HEK293 (cell line): ENCODE measurements around the gene IGDCC3.

Source experiments
- CTCF ChIA-PET: fragments of 350-600 bp; formaldehyde crosslinking; extraction: SDS; loops from one replicate; lab custom pipeline; 2021; ENCODE audit warnings: antibody characterized with exemption; lab: Yijun Ruan, JAX
- POLR2A ChIA-PET: fragments of 300-600 bp; formaldehyde crosslinking; extraction: SDS; loops from one replicate; lab custom pipeline; 2020; ENCODE audit warnings: antibody characterized with exemption, inconsistent platforms; lab: Yijun Ruan, JAX
- H3K27ac ChIP-seq: fragments of 200-500 bp; sonication (Bioruptor generic); 2 replicates; pipeline ENCODE4 v1.5.1; 2014; ENCODE audit warnings: low read depth, low read length, control low read depth, inconsistent platforms; ENCODE audit errors: extremely low read depth
- H3K36me3 ChIP-seq, 2 experiments: fragments of 200-500 bp in 1 of 2; sonication (Bioruptor generic) in 1 of 2; 1 replicate in 1 of 2; 2 replicates in 1 of 2; pipeline ENCODE4 v1.5.1; 2014 to 2017; ENCODE audit warnings: inconsistent platforms in 2 of 2, low read length in 2 of 2; ENCODE audit not compliant: control insufficient read depth in 2 of 2, insufficient read depth in 1 of 2
- H3K4me1 ChIP-seq: fragments of 200-500 bp; sonication (Bioruptor generic); 2 replicates; pipeline ENCODE4 v1.5.1; 2014; ENCODE audit warnings: mild to moderate bottlenecking, low read length, inconsistent platforms; ENCODE audit not compliant: control insufficient read depth, insufficient read depth
- H3K4me3 ChIP-seq: 2 replicates; pipeline ENCODE4 v1.5.1; 2011; ENCODE audit warnings: low read depth, mild to moderate bottlenecking, control low read depth, low read length, moderate library complexity
- H3K9me3 ChIP-seq: fragments of 200-500 bp; sonication (Bioruptor generic); 2 replicates; pipeline ENCODE4 v1.5.1; 2014; ENCODE audit warnings: low read depth, low read length, inconsistent platforms; ENCODE audit not compliant: control insufficient read depth, insufficient read depth
- EGR2 ChIP-seq: fragments of 450-650 bp; formaldehyde crosslinking; IDR thresholded peaks from 2 replicates; pipeline ENCODE4 v1.5.1; 2016; ENCODE audit warnings: low read depth, missing biosample characterization, missing genetic modification characterization
- KLF9 ChIP-seq: fragments of 450-650 bp; formaldehyde crosslinking; IDR thresholded peaks from 2 replicates; pipeline ENCODE4 v1.5.1; 2016; ENCODE audit warnings: missing biosample characterization, missing genetic modification characterization, low read depth
- SCRT2 ChIP-seq: fragments of 450-650 bp; formaldehyde crosslinking; IDR thresholded peaks from 2 replicates; pipeline ENCODE4 v1.5.1; 2016; ENCODE audit warnings: missing biosample characterization, missing genetic modification characterization
- TRIM28 ChIP-seq: IDR thresholded peaks from 2 replicates; pipeline ENCODE4 v1.6.1; 2011; ENCODE audit warnings: low read length, control low read depth, borderline replicate concordance
- YY1 ChIP-seq: fragments of 450-650 bp; formaldehyde crosslinking; IDR thresholded peaks from 2 replicates; pipeline ENCODE4 v1.5.1; 2018; ENCODE audit warnings: missing biosample characterization, missing genetic modification characterization
- ZBTB20 ChIP-seq: fragments of 450-650 bp; formaldehyde crosslinking; IDR thresholded peaks from 2 replicates; pipeline ENCODE4 v1.5.1; 2016; ENCODE audit warnings: missing biosample characterization, missing genetic modification characterization
- ZBTB7A ChIP-seq: fragments of 450-650 bp; formaldehyde crosslinking; IDR thresholded peaks from 2 replicates; pipeline ENCODE4 v1.5.1; 2016; ENCODE audit warnings: low read depth, missing biosample characterization, missing genetic modification characterization
- ZFHX2 ChIP-seq: fragments of 450-650 bp; formaldehyde crosslinking; conservative IDR thresholded peaks from 2 replicates; pipeline ENCODE4 v1.5.1; 2016; ENCODE audit warnings: missing biosample characterization, missing genetic modification characterization
- ZNF426 ChIP-seq: fragments of 450-650 bp; formaldehyde crosslinking; IDR thresholded peaks from 2 replicates; pipeline ENCODE4 v1.5.1; 2017; ENCODE audit warnings: missing biosample characterization, missing genetic modification characterization, mild to moderate bottlenecking, inconsistent platforms, moderate library complexity
- ZNF529 ChIP-seq: fragments of 450-650 bp; formaldehyde crosslinking; IDR thresholded peaks from 2 replicates; pipeline ENCODE4 v1.5.1; 2017; ENCODE audit warnings: missing genetic modification characterization, missing biosample characterization; ENCODE audit not compliant: insufficient replicate concordance
- ZNF654 ChIP-seq: fragments of 450-650 bp; formaldehyde crosslinking; IDR thresholded peaks from 2 replicates; pipeline ENCODE4 v1.5.1; 2016; ENCODE audit warnings: low read depth, missing biosample characterization, missing genetic modification characterization
- TF ChIP-seq, protein P1 (sequence below): fragments of 450-650 bp; formaldehyde crosslinking; IDR thresholded peaks from 2 replicates; pipeline ENCODE4 v1.5.1; 2016; ENCODE audit warnings: missing biosample characterization, missing genetic modification characterization
- TF ChIP-seq, protein P2 (sequence below): sonication (generic); formaldehyde crosslinking; IDR thresholded peaks from 2 replicates; pipeline ENCODE4 v1.8.1; 2022; ENCODE audit warnings: mild to moderate bottlenecking, moderate library complexity, missing genetic modification reagents
- TF ChIP-seq, protein P3 (sequence below): fragments of 450-650 bp; formaldehyde crosslinking; IDR thresholded peaks from 2 replicates; pipeline ENCODE4 v1.5.1; 2016; ENCODE audit warnings: missing biosample characterization, missing genetic modification characterization, borderline replicate concordance

The IGDCC3 gene

DNA sequence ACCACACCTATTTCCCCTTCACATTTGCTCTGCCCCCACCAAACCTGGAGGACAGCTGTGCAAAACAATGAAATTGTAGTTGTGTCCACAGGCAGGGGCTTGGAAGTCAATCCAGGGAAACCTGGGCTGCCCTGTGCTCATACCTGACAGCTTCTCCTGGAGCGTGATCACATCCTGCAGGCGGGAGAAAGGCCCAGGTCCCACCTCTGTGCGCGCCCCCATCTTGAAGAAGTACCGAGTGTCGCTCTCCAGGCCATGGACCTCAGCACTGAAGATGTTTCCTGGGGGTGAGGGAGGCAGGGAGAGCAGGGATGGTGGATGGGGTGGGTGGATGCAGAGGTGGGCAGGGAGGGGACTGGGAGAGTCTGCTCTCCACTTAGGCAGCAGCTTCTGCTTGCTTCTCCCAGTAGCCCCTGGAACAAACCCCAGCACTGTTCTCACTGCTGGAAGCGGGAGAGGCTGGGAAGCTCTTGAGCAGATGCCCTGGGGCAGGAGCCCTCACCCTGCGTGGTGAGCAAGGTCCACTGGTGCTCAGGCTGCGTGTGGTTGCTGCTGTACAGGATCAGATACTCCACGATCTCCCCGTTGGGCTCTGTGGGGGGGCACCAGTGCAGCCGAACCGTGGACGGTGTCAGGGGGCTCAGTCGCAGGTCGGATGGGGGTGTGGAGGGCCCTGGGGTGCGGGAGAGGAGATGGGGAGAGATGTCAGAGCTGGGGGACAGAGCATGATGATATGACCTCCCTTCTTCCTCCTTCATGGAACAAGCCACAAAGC, 10.7 kb upstream of the IGDCC3 start:
- Histone ChIP-seq H3K9me3 (no peaks in the 10 kb centered on the region), H3K27ac (no peak overlapping the region), H3K4me3 (no peak overlapping the region), H3K4me1 (peaks cover 6% of the 10 kb centered on the region), H3K36me3 (no peaks in the 10 kb centered on the region)
- TF ChIP-seq ZFHX2 (tag by site-specific recombination) (peak; percentile 42; the same call in 1 of the 2 replicates), EGR2 (tag by site-specific recombination) (peak; percentile 51; the same call in 1 of the 2 replicates), ZNF654 (tag by site-specific recombination) (no peak), ZNF426 (tag by site-specific recombination) (no peak), YY1 (tag by site-specific recombination) (no peak)
- TF ChIP-seq, protein P1, sequence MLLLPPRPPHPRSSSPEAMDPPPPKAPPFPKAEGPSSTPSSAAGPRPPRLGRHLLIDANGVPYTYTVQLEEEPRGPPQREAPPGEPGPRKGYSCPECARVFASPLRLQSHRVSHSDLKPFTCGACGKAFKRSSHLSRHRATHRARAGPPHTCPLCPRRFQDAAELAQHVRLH (tag by site-specific recombination): no peak
- TF ChIP-seq, protein P2, sequence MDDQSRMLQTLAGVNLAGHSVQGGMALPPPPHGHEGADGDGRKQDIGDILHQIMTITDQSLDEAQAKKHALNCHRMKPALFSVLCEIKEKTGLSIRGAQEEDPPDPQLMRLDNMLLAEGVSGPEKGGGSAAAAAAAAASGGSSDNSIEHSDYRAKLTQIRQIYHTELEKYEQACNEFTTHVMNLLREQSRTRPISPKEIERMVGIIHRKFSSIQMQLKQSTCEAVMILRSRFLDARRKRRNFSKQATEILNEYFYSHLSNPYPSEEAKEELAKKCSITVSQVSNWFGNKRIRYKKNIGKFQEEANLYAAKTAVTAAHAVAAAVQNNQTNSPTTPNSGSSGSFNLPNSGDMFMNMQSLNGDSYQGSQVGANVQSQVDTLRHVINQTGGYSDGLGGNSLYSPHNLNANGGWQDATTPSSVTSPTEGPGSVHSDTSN (CRISPR knock-in tag): no peak
- TF ChIP-seq, protein P3, sequence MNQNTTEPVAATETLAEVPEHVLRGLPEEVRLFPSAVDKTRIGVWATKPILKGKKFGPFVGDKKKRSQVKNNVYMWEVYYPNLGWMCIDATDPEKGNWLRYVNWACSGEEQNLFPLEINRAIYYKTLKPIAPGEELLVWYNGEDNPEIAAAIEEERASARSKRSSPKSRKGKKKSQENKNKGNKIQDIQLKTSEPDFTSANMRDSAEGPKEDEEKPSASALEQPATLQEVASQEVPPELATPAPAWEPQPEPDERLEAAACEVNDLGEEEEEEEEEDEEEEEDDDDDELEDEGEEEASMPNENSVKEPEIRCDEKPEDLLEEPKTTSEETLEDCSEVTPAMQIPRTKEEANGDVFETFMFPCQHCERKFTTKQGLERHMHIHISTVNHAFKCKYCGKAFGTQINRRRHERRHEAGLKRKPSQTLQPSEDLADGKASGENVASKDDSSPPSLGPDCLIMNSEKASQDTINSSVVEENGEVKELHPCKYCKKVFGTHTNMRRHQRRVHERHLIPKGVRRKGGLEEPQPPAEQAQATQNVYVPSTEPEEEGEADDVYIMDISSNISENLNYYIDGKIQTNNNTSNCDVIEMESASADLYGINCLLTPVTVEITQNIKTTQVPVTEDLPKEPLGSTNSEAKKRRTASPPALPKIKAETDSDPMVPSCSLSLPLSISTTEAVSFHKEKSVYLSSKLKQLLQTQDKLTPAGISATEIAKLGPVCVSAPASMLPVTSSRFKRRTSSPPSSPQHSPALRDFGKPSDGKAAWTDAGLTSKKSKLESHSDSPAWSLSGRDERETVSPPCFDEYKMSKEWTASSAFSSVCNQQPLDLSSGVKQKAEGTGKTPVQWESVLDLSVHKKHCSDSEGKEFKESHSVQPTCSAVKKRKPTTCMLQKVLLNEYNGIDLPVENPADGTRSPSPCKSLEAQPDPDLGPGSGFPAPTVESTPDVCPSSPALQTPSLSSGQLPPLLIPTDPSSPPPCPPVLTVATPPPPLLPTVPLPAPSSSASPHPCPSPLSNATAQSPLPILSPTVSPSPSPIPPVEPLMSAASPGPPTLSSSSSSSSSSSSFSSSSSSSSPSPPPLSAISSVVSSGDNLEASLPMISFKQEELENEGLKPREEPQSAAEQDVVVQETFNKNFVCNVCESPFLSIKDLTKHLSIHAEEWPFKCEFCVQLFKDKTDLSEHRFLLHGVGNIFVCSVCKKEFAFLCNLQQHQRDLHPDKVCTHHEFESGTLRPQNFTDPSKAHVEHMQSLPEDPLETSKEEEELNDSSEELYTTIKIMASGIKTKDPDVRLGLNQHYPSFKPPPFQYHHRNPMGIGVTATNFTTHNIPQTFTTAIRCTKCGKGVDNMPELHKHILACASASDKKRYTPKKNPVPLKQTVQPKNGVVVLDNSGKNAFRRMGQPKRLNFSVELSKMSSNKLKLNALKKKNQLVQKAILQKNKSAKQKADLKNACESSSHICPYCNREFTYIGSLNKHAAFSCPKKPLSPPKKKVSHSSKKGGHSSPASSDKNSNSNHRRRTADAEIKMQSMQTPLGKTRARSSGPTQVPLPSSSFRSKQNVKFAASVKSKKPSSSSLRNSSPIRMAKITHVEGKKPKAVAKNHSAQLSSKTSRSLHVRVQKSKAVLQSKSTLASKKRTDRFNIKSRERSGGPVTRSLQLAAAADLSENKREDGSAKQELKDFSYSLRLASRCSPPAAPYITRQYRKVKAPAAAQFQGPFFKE (tag by site-specific recombination): no peak
- ChIA-PET CTCF (interaction anchor here (2.3 to 17.3 kb wide), 3 partner anchors 12 to 69 kb away, joined by 6 to 454 read pairs (median 53); no protein-coding TSS in a partner anchor), POLR2A (no interaction called here)

DNA sequence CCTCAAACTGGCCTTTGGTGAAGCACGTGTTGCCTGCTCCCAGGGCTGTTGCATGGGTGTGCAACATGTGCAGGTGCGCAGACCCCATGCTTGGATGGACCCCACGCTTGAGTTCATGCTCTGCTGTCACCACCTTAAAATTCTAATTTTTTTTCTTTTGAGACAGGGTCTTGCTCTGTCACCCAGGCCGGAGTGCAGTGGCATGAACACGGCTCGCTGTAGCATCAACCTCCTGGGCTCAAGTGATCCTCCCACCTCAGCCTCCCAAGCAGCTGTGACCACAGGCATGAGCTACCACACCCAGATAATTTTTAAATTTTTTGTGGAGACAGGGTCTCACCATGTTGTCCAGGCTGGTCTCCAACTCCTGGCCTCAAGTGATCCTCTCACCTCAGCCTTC, 9.1 kb upstream of the IGDCC3 start:
- POLR2A ChIA-PET: no interaction called here
- peaks cover 11% of the 10 kb centered on the region for H3K4me1 ChIP-seq
- H3K27ac ChIP-seq: no peak overlapping the region
- CTCF ChIA-PET: interaction anchor here (0.6 to 17.3 kb wide), 11 partner anchors 11 to 921 kb away, joined by 3 to 454 read pairs (median 7); partner anchors contain the start of gene PARP16
- no peaks in the 10 kb centered on the region for H3K9me3 ChIP-seq
- no peak for TF ChIP-seq TRIM28
- TF ChIP-seq ZBTB20: no peak
- TF ChIP-seq ZNF529 (tag by site-specific recombination): no peak
- TF ChIP-seq SCRT2: 0 out of 2 replicates have a peak, but pooled peaks have one; percentile 32
- no peak for TF ChIP-seq KLF9 (tag by site-specific recombination)
- no peak for TF ChIP-seq ZBTB7A (tag by site-specific recombination)
- TF ChIP-seq, protein P3 (tag by site-specific recombination): no peak
- H3K4me3 ChIP-seq: no peak overlapping the region
- no peaks in the 10 kb centered on the region for H3K36me3 ChIP-seq
